NAMALWA (cell line): ENCODE measurements around the gene FGFR2.

Experiments
- DNase-seq: peaks from one replicate; pipeline ENCODE4 v3.0.0-alpha.2; 2015; ENCODE audit warnings: low spot score

The FGFR2 gene

GRCh38 chr10:121553511-121554264 lies 44.6 kb downstream of the FGFR2 start:
- no peak for DNase-seq

GRCh38 chr10:121552746-121553145 lies 45.5 kb downstream of the FGFR2 start:
- DNase-seq, result no peak

DNA sequence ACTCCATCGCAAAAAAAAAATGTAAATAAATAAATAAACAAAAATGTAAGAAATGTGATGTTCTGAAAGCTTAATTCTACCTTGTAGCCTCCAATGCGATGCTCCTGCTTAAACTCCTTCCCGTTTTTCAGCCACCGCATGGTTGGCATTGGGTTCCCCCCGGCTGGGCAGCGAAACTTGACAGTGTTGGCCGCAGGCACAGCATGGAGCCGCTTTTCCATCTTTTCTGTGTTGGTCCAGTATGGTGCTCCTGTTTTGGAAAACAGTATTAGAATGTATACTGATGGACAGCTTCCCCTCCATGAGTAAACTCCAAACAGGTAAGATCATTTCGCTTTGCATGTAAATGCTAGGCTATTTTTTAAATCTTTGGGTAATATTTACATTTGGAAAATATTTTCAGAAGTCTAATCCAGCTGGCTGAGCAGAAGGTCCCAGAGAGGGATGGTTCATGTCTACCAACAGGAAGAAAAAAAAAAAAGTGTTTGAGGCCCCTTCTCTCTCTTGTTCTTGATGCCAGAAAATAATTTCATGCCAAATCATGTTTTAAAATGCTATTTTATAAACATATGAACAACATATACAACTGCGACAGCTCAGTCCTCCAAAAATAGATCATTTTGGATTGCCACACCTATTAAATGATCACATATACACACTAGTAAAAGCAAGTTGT lies 46.9 kb downstream of the FGFR2 start:
- no peak for DNase-seq

DNA sequence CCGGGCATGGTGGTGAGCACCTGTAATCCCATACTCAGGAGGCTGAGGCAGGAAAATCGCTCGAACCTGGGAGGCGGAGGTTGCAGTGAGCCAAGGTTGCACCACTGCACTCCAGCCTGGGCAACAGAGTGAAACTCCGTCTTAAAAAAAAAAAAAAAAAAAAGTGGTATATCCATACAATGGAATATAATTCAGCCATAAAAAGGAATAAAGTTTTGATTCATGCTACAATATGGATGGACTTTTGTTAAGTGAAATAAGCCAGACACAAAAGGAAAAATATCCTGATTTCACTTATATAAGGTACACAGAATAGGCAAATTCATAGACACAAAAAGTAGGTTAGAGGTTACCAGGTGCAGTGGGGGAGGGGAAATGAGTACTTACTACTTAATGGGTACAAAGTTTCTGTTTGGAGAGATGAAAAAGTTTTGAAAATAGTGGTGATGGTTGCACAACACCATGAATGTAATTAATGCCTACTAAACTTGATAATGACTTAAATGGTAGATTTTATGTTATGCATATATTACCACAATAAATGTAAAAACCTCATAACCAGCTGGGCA lies 53.9 kb downstream of the FGFR2 start:
- DNase-seq, result no peak

DNA sequence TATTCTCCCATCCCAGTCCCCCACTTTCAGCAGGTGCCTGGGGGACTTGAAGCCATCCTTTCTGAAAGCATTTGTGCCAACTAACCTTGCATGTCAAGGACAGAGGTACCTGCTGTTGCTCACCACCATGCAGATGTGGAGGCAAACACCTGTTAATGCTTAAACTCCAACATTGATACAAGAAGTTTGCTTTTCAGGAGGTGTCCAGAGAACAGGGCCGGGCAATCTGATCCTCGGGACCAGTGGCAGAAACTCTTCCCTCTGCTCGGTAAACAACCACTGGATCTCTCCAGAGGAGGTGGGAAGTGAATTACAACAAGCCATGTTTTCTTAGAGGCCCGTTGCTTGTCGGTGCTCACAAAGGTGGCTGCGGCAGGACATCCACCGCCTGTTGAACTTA lies 54.7 kb downstream of the FGFR2 start:
- DNase-seq, result no peak

DNA sequence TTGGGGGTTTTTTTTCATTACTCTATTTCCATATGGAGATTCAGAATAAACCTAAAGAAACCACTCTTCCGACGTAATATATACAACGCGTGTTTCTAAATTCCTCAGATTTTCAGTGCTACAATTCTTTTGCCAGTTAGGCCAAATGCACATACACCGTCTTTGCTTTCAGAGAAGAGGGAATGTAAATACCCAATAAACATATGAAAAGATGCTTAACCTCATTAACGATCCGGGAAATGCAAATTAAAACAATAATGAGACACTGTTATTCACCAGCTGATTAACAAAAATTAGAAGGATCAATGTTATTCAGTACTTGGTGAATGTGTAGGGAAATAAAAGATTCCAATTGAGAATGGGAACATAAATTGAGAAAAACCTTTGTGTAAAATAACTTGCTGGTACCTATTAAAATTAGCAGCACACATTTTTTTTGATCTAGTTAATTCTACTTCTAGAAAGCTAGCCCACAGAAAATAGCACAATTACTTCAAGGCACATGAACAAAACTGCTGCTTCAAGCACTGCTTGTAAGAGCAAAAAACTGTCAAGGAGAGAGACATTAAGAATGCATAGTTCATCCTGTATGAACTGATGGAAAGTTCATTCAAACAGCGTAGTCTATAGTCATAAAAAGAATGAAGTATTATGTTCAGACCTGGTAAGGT lies 56.7 kb downstream of the FGFR2 start:
- no peak for DNase-seq

DNA sequence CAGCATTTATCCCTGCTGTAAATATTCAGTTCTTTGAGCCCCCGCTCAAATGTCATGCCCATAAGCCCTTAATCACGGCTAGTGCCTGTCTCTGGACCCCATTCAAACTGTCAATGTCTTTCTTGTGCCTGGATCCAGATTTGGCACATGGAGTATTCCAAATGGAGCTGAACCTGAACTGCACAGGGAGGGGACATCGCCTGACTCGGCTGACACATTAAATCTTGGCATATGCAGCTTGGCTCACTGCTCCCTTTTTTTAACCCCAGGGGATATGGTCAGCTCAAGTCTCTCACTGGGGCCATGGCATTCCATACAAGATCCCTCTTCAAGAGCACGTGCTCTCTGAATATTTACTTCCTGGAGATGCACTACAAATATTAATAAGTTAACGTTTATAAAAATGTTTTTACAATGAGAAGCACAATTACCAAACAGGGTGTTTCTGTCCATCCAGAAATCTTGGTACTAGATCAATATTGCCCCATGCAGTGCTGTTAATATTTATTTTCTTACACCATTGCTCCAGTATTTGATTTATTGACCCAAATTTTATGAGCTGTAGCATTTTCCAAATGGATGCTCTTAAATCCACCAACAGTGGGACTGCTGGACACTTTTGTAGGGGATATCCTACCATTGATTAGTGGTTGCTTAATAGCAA lies 57.4 kb downstream of the FGFR2 start:
- DNase-seq, result no peak

DNA sequence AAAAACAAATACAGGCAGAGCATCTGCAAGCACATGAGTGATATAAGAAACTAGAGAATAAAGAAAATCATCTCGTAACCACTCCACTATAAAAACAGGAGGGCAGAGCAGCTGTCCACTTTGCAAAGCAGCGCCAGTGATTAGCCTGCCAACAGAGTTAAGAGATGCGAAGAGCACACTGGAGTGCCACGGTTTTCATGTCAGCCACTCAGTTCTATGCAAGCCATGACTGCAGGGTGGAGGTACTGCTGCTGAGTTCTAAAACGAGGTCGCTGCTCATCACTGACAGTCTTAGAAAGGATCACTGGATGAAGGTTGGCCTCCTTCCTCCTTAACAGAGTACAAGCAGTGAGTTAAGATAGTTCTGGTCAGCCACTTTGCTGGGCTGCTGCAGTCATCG lies 58.5 kb downstream of the FGFR2 start:
- no peak for DNase-seq

DNA sequence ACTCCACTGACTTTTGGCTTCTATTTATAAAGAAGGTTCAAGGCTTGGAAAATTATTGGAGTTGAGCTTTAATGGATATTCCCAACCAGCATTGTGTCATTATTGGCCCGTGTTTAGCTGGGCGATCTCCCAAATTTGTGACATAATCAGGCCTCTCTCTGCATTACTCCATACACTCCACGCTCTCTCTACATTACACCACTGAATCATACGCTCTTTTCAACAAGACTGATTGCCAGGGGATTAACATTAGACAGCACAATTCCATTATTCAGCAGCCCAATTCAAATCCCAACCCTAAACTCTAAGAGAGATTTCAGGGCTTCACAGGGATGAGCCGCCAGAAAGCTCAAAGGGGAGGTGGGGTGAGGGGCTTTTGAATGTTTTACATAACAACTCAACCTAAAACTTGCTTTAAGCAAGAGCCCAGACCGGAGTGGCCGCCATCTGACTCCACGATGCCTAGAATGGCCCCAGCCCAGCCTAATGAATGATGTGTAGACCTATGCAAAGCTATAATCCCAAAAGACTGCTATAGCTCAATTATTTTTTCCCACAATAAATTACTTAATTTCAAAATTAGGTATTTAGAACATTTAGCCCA lies 61.8 kb downstream of the FGFR2 start:
- no peak for DNase-seq

GRCh38 chr10:121535381-121535780 lies 62.9 kb downstream of the FGFR2 start:
- no peak for DNase-seq

DNA sequence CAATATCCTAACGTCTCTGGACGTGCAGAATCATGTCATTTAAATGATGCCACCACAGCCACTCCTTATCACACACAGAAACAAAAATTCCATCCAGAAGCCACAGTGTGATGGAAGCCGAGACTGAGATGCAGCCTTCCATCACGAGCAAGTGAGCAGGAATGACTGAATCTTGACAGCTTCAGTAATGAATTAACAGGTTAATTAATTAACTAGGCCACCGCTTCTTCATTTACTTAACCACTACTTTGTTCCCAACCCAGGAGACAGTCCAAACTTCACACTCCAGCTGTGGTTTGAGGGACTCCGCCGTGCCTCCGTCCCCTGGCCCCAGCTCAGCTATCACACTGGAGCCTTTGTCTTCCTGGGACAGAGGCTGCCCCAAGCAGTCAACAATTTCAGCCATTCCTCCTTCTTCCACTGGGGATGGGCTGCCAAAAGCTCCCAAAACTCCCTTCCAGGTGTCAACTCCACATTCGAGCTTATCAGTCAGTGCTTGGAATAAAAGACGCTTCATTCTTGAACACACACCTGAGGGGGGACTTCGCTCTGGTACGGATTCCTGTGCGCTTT lies 65.9 kb downstream of the FGFR2 start:
- no peak for DNase-seq

DNA sequence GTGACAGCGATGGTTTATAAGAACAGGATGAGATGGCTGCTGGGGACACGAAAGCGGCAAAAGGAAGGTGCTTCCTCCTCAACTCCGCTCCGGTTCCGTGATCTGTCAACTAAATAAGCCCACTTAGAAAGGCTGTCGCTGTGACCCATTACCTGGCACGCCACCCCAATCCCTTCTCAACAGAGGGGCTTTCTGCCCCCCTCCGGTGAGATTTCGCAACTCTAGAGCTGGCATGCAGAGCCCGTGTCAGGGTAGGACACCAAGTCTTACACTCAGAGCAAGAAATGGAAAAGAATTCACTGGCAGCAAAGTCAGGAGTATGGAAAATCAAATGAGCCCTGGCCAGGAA lies 66.4 kb downstream of the FGFR2 start:
- no peak for DNase-seq

GRCh38 chr10:121531076-121531829 lies 67.0 kb downstream of the FGFR2 start:
- DNase-seq, result no peak

GRCh38 chr10:121530481-121531075 lies 67.7 kb downstream of the FGFR2 start:
- no peak for DNase-seq

- no peak for DNase-seq
Observed at GRCh38 chr10:121527690-121528089, 70.6 kb downstream of the FGFR2 start.

DNA sequence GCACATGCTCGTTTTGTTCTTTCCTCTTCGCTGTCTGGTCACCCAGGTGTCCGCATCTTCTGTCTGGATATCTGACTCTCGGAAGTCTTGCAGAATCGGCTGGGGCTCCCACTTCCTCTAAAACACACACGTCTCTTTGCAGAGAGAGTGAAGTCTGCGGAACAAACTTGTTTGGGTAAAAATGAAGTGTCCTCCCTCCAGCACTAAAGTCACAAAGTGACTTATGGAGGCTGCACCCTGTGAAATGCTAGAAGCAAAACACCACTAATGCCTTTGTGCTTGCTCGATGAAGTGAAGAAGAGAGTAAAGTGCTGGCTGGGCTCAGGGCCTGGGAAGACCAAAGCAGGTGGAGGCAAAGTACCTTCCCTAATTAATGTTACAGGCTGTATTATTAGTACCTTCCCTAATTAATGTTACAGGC lies 71.4 kb downstream of the FGFR2 start:
- no peak for DNase-seq

- no peak for DNase-seq
Observed at GRCh38 chr10:121526135-121526790, 72.0 kb downstream of the FGFR2 start.

- no peak for DNase-seq
Observed at GRCh38 chr10:121525251-121526134, 72.8 kb downstream of the FGFR2 start.
